Chondrocyte (in vitro differentiated cells): ENCODE data around the gene PDE4D. TPM values are rescaled to one million over a fixed set of nuclear protein-coding genes. Genes with fewer than 3 reads are reported as not detected.

Experiments
- DNase-seq: peaks from one replicate; pipeline ENCODE4 v3.0.0; 2021; ENCODE audit warnings: mixed read lengths, low spot score
- H3K27ac Mint-ChIP-seq: one replicate; pipeline ENCODE4 v1.8.0; 2021; ENCODE audit warnings: mild to moderate bottlenecking, moderate library complexity, mixed read lengths; ENCODE audit not compliant: unreplicated experiment
- H3K27me3 Mint-ChIP-seq: 2 replicates; pipeline ENCODE4 v1.8.0; 2021; ENCODE audit warnings: low read depth, mixed read lengths
- H3K36me3 Mint-ChIP-seq: 2 replicates; pipeline ENCODE4 v1.8.0; 2021; ENCODE audit warnings: low read depth, mixed read lengths
- H3K4me1 Mint-ChIP-seq: 2 replicates; pipeline ENCODE4 v1.8.0; 2021; ENCODE audit warnings: low read depth, mild to moderate bottlenecking, mixed read lengths
- H3K4me3 Mint-ChIP-seq: one replicate; pipeline ENCODE4 v1.8.0; 2021; ENCODE audit warnings: mild to moderate bottlenecking, moderate library complexity, mixed read lengths; ENCODE audit not compliant: unreplicated experiment
- H3K9me3 Mint-ChIP-seq: 2 replicates; pipeline ENCODE4 v1.8.0; 2021; ENCODE audit warnings: low read depth, mixed read lengths
- total RNA-seq: library from RNA; stranded (reverse); gene quantifications from 3 replicates; pipeline ENCODE4 v1.2.1, GENCODE V29; 2021
- TF ChIP-seq, protein P1 (sequence below): fragments of 200-600 bp; sonication (generic); IDR thresholded peaks from 2 replicates; pipeline ENCODE4 v1.5.0; 2021; ENCODE audit warnings: antibody characterized with exemption, mild to moderate bottlenecking, moderate library complexity

Gene PDE4D
- total RNA-seq, 1 donor from 2014 or later = 21.1 TPM

DNA sequence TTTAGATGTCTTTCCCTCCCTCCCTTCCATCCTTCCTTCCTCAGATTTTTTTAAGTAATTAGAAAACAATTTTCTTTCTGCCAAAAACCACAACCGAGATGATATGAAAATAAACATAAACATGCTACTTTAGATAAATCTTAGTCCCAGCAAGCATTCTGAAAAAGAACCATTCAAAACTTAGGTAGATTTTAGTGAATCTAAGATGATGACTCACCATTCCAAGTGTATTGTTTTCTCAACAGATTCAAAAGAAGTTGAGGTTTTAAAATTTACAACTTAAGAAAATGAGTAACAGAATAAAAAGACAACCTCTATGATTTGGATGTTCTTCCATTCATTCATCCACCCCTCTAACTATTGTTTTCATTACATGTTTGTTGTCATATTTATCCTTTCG lies 465.1 kb downstream of the PDE4D start:
- H3K27me3 Mint-ChIP-seq = no peaks in the 10 kb centered on the region
- no peak overlapping the region for H3K27ac Mint-ChIP-seq
- no peak for DNase-seq
- TF ChIP-seq, protein P1, sequence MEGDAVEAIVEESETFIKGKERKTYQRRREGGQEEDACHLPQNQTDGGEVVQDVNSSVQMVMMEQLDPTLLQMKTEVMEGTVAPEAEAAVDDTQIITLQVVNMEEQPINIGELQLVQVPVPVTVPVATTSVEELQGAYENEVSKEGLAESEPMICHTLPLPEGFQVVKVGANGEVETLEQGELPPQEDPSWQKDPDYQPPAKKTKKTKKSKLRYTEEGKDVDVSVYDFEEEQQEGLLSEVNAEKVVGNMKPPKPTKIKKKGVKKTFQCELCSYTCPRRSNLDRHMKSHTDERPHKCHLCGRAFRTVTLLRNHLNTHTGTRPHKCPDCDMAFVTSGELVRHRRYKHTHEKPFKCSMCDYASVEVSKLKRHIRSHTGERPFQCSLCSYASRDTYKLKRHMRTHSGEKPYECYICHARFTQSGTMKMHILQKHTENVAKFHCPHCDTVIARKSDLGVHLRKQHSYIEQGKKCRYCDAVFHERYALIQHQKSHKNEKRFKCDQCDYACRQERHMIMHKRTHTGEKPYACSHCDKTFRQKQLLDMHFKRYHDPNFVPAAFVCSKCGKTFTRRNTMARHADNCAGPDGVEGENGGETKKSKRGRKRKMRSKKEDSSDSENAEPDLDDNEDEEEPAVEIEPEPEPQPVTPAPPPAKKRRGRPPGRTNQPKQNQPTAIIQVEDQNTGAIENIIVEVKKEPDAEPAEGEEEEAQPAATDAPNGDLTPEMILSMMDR = no peak
- no peaks in the 10 kb centered on the region for H3K36me3 Mint-ChIP-seq
- no peak overlapping the region for H3K4me3 Mint-ChIP-seq
- H3K4me1 Mint-ChIP-seq = peaks cover 11% of the 10 kb centered on the region
- no peaks in the 10 kb centered on the region for H3K9me3 Mint-ChIP-seq

DNA sequence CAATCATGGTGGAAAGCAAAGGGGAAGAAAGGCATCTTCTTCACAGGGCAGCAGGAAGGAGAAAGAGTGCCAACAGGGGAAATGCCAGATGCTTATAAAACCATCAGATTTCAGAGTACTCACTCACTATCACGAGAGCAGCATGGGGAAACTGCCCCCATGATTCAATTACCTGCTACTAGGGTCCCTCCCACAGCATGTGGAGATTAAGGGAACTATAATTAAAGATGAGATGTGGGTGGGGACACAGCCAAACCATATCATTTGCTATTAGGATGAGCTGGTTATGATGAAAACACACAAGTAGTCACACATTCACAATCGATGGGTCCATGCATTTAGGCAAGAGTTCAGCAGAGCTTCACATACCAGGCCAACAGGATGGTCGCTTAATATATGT lies 469.0 kb downstream of the PDE4D start:
- Mint-ChIP-seq H3K4me3 (no peak overlapping the region), H3K4me1 (peaks cover 18% of the 10 kb centered on the region), H3K27ac (no peak overlapping the region), H3K9me3 (no peaks in the 10 kb centered on the region), H3K27me3 (no peaks in the 10 kb centered on the region), H3K36me3 (no peaks in the 10 kb centered on the region)
- TF ChIP-seq, protein P1 = no peak
- DNase-seq = no peak

GRCh38 chr5:59423021-59423420 lies 470.5 kb downstream of the PDE4D start:
- TF ChIP-seq, protein P1 = no peak
- H3K4me3 Mint-ChIP-seq = no peak overlapping the region
- no peaks in the 10 kb centered on the region for H3K9me3 Mint-ChIP-seq
- H3K36me3 Mint-ChIP-seq = no peaks in the 10 kb centered on the region
- peaks cover 14% of the 10 kb centered on the region for H3K4me1 Mint-ChIP-seq
- H3K27ac Mint-ChIP-seq = no peak overlapping the region
- DNase-seq = no peak
- no peaks in the 10 kb centered on the region for H3K27me3 Mint-ChIP-seq

DNA sequence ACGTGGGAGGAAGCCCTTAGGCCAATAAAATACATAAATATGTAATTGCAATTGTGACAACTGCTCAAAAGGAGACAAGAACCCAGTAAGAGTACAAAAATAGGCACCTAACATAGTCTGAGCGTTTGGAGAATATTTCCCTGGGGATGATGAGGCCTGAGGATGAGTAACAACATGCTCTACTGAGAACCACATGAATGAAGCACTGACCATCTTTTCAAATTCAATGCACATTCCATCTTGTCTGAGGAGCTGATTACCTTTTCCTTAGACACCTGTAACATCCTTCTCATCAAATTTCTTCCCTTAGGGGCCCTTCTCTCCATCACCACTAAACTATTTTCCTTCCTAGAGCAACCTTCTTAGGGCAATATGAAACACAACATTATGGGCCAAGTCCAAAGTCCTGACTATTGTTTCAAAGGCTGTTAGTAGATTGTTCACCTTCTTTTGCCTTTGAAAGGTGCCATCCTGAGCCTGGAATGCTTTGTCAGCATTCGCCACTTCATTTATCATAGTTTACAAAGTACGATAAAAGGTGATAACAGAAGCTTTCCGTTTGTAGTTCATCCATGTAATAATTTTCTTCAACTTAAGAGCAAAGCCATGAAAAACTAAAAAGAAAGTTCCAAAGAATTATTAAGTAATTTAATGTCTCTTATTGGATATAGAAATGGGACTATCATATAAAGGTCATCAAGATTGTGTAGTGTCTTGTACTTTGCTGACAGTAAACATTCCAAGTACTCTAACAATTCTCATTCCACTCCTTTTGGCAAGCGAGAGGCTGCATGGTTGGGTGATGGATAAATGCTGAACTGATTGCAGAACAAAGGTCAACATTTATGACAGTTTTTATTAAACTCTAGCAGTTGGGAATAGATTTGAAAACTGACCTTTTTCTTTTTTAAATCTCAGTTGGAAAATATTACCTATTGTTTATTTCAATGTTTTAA lies 471.3 kb downstream of the PDE4D start:
- H3K27ac Mint-ChIP-seq = no peak overlapping the region

GRCh38 chr5:59420596-59420995 lies 472.9 kb downstream of the PDE4D start:
- H3K36me3 Mint-ChIP-seq = no peaks in the 10 kb centered on the region
- no peaks in the 10 kb centered on the region for H3K9me3 Mint-ChIP-seq
- no peaks in the 10 kb centered on the region for H3K27me3 Mint-ChIP-seq
- TF ChIP-seq, protein P1 = no peak
- no peak overlapping the region for H3K27ac Mint-ChIP-seq
- no peak for DNase-seq
- no peak overlapping the region for H3K4me3 Mint-ChIP-seq
- H3K4me1 Mint-ChIP-seq = peaks cover 18% of the 10 kb centered on the region

More for the DNA sequence above, 471.3 kb downstream of the PDE4D start:
- no peak for DNase-seq
- H3K4me3 Mint-ChIP-seq = no peak overlapping the region
- no peaks in the 10 kb centered on the region for H3K36me3 Mint-ChIP-seq
- peaks cover 14% of the 10 kb centered on the region for H3K4me1 Mint-ChIP-seq
- no peaks in the 10 kb centered on the region for H3K27me3 Mint-ChIP-seq
- H3K9me3 Mint-ChIP-seq = no peaks in the 10 kb centered on the region
- TF ChIP-seq, protein P1 = no peak
